OCI-LY7 (cell line): ENCODE results near the gene KLRF1. TPM values are rescaled to one million over a fixed set of nuclear protein-coding genes. Genes with fewer than 3 reads are reported as not detected.

Experiments used
- BruUV-seq: library from RNA; stranded (reverse); fragments of 400-500 nt; replicated peaks from 2 replicates; lab custom pipeline; 2021; lab: Mats Ljungman, UMichigan
- CTCF ChIA-PET: fragments of 300-600 bp; sonication (Branson Sonifier 250); formaldehyde crosslinking; loops from one replicate; lab custom pipeline; 2022; ENCODE audit warnings: antibody characterized with exemption; ENCODE audit not compliant: unreplicated experiment; lab: Charles Lee
- POLR2A ChIA-PET: fragments of 300-600 bp; sonication (Branson Sonifier 250); formaldehyde crosslinking; loops from one replicate; lab custom pipeline; 2022; ENCODE audit warnings: antibody characterized with exemption; lab: Charles Lee
- DNase-seq: peaks from one replicate; pipeline ENCODE4 v3.0.0-alpha.2; 2015; ENCODE audit warnings: low spot score
- H2AFZ ChIP-seq: fragments of 200-600 bp; sonication (generic), shearing (Covaris generic); 2 replicates; pipeline ENCODE4 v1.6.1; 2014; ENCODE audit warnings: mild to moderate bottlenecking, antibody characterized with exemption, low read length, moderate library complexity
- H3K27ac ChIP-seq: fragments of 200-600 bp; sonication (generic); 2 replicates; pipeline ENCODE4 v1.5.1; 2014; ENCODE audit warnings: mixed run types, low read depth, mild to moderate bottlenecking, moderate library complexity, low read length, inconsistent platforms; ENCODE audit not compliant: poor library complexity, severe bottlenecking
- H3K36me3 ChIP-seq: fragments of 200-600 bp; sonication (generic); 2 replicates; pipeline ENCODE4 v1.6.1; 2014; ENCODE audit warnings: mild to moderate bottlenecking, antibody characterized with exemption, low read length, moderate library complexity, mixed read lengths; ENCODE audit not compliant: insufficient read depth
- H3K4me1 ChIP-seq: fragments of 200-600 bp; sonication (generic); 2 replicates; pipeline ENCODE4 v1.5.1; 2014; ENCODE audit warnings: mild to moderate bottlenecking, low read length; ENCODE audit not compliant: insufficient read depth, poor library complexity, severe bottlenecking
- H3K4me2 ChIP-seq: fragments of 200-600 bp; sonication (generic); 2 replicates; pipeline ENCODE4 v1.6.1; 2014; ENCODE audit warnings: mild to moderate bottlenecking, low read length
- H3K4me3 ChIP-seq: fragments of 200-600 bp; sonication (generic); 2 replicates; pipeline ENCODE4 v1.5.1; 2014; ENCODE audit warnings: mild to moderate bottlenecking, low read depth, low read length; ENCODE audit not compliant: poor library complexity, severe bottlenecking
- H3K79me2 ChIP-seq: fragments of 200-600 bp; sonication (generic); 2 replicates; pipeline ENCODE4 v1.6.1; 2016; ENCODE audit warnings: low read depth, mild to moderate bottlenecking, low read length, moderate library complexity, mixed read lengths; ENCODE audit not compliant: insufficient read depth
- H3K9me2 ChIP-seq: fragments of 200-600 bp; sonication (generic); 2 replicates; pipeline ENCODE4 v1.6.1; 2016; ENCODE audit warnings: mild to moderate bottlenecking, low read length, mixed read lengths; ENCODE audit not compliant: insufficient read depth
- H3K9me3 ChIP-seq: fragments of 200-600 bp; sonication (generic); 2 replicates; pipeline ENCODE4 v1.6.1; 2014; ENCODE audit warnings: mild to moderate bottlenecking, mixed run types, low read length, mixed read lengths
- H4K20me1 ChIP-seq: fragments of 200-600 bp; sonication (generic); 2 replicates; pipeline ENCODE4 v1.6.1; 2014; ENCODE audit warnings: mild to moderate bottlenecking, antibody characterized with exemption, low read length, moderate library complexity, mixed read lengths; ENCODE audit not compliant: insufficient read depth
- EZH2phosphoT487 ChIP-seq: fragments of 200-600 bp; sonication (generic); IDR thresholded peaks from 2 replicates; pipeline ENCODE4 v1.6.1; 2018; ENCODE audit warnings: low read depth, borderline replicate concordance, mild to moderate bottlenecking, mixed run types, antibody characterized with exemption, low read length, moderate library complexity, mixed read lengths
- intact Hi-C: fragments of 100-400 bp; cut with micrococcal nuclease; formaldehyde crosslinking; loops from one replicate; pipeline ENCODE4 v1.10.0; 2022; ENCODE audit not compliant: unreplicated experiment
- total RNA-seq, 2 experiments: library from RNA; depleted of rRNA in 1 of 2; stranded (reverse); fragments of >200 nt in 1 of 2; shearing (Covaris generic) in 1 of 2; gene quantifications; 2 replicates each; pipeline ENCODE4 v1.2.3, GENCODE V29; 2014 to 2022
- TF ChIP-seq, protein P1 (sequence below): fragments of 200-600 bp; sonication (generic); conservative IDR thresholded peaks from 2 replicates; pipeline ENCODE4 v1.5.1; 2014; ENCODE audit warnings: mild to moderate bottlenecking, antibody characterized with exemption, low read length, moderate library complexity, mixed read lengths

The KLRF1 gene
- total RNA-seq, 2 experiments from 2014 or later, result not detected

DNA sequence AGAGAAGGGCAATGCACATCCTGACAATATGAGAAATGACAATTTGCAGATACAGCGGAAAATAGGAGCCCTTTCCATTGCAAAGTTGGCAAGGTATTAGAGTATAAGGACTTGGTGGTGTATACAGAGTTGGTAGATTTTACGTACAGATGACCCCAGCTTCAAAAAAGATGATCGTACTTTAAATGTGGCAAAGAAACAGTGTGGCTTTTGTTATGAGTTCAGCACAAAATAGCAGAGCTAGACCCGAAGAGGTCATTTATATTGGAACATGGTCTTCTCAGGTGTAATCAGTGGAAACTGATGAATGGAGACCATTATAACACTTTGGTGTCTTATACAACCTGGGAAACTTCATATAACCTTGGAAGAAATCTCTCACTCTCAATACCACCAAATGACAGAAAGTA lies 39.6 kb downstream of the KLRF1 start:
- Histone ChIP-seq H4K20me1 (no peaks in the 10 kb centered on the region), H3K9me2 (no peaks in the 10 kb centered on the region), H3K4me2 (peak overlapping the region; percentile 75), H3K36me3 (no peaks in the 10 kb centered on the region; the same call in 1 of the 2 replicates), H3K79me2 (peaks cover 26% of the 10 kb centered on the region; the same call in 1 of the 2 replicates), H3K4me1 (peaks cover 38% of the 10 kb centered on the region), H3K27ac (peak overlapping the region; percentile 33), H3K9me3 (peaks cover 12% of the 10 kb centered on the region; the same call in 1 of the 2 replicates), H3K4me3 (peak overlapping the region; percentile 60), H2AFZ (peak overlapping the region; percentile 72)
- CTCF ChIA-PET, result interaction anchor here (0.5 kb wide), 1 partner anchor 236 kb away, joined by 3 read pairs; no protein-coding TSS in a partner anchor
- TF ChIP-seq, protein P1, sequence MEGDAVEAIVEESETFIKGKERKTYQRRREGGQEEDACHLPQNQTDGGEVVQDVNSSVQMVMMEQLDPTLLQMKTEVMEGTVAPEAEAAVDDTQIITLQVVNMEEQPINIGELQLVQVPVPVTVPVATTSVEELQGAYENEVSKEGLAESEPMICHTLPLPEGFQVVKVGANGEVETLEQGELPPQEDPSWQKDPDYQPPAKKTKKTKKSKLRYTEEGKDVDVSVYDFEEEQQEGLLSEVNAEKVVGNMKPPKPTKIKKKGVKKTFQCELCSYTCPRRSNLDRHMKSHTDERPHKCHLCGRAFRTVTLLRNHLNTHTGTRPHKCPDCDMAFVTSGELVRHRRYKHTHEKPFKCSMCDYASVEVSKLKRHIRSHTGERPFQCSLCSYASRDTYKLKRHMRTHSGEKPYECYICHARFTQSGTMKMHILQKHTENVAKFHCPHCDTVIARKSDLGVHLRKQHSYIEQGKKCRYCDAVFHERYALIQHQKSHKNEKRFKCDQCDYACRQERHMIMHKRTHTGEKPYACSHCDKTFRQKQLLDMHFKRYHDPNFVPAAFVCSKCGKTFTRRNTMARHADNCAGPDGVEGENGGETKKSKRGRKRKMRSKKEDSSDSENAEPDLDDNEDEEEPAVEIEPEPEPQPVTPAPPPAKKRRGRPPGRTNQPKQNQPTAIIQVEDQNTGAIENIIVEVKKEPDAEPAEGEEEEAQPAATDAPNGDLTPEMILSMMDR, result no peak
- TF ChIP-seq EZH2phosphoT487, result no peak
- DNase-seq, result peak; percentile 30
- POLR2A ChIA-PET, result interaction anchor here (0.5 to 1.5 kb wide), 11 partner anchors 11 to 1273 kb away, joined by 3 to 7 read pairs (median 3); no protein-coding TSS in a partner anchor
- intact Hi-C loops, result loop anchor here (5.0 kb wide), 1 partner anchor 115 kb away; no protein-coding TSS in a partner anchor
- no TSS peak for BruUV-seq

DNA sequence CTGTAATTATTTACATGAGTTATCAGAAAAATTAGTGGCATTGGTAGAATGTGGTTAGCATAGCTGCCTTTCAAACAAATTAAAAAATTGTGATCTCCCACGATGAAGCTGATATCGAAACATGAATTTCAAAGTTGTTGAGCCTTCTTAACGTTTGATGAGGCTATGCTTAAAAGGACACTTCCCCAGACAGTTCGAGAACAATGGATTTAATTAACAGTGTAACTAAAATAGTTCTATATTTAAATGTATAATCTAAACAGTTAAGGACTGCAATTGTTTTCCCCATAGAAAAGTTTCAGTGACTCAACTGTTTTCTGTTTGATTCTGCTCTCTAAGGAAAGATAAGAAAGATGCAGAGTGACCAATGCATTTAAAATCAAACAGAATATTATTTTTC lies 40.2 kb downstream of the KLRF1 start:
- peak overlapping the region; percentile 72 for H2AFZ ChIP-seq

More for the DNA sequence above, 40.2 kb downstream of the KLRF1 start:
- BruUV-seq, result no TSS peak
- H3K27ac ChIP-seq, result peak overlapping the region; percentile 33
- intact Hi-C loops, result loop anchor here (5.0 kb wide), 1 partner anchor 115 kb away; no protein-coding TSS in a partner anchor
- peaks cover 38% of the 10 kb centered on the region for H3K4me1 ChIP-seq
- H3K9me3 ChIP-seq, result peaks cover 12% of the 10 kb centered on the region; the same call in 1 of the 2 replicates
- ChIA-PET CTCF (no interaction called here), POLR2A (interaction anchor here (0.6 to 1.5 kb wide), 8 partner anchors 10 to 1273 kb away, joined by 3 to 7 read pairs (median 3); no protein-coding TSS in a partner anchor)
- H4K20me1 ChIP-seq, result no peaks in the 10 kb centered on the region
- H3K79me2 ChIP-seq, result peaks cover 26% of the 10 kb centered on the region; the same call in 1 of the 2 replicates
- H3K9me2 ChIP-seq, result no peaks in the 10 kb centered on the region
- DNase-seq, result no peak
- no peaks in the 10 kb centered on the region; the same call in 1 of the 2 replicates for H3K36me3 ChIP-seq
- TF ChIP-seq, protein P1, result no peak
- TF ChIP-seq EZH2phosphoT487, result no peak
- peak overlapping the region; percentile 60 for H3K4me3 ChIP-seq
- peak overlapping the region; percentile 75 for H3K4me2 ChIP-seq
